ENCODE measurements around the gene CBY3. TPM values are rescaled to one million over a fixed set of nuclear protein-coding genes. Genes with fewer than 3 reads are reported as not detected.

The CBY3 gene
- polyA plus RNA-seq, 2 of the 4 experiments (the other 2 are of a cell fraction) = not detected

DNA sequence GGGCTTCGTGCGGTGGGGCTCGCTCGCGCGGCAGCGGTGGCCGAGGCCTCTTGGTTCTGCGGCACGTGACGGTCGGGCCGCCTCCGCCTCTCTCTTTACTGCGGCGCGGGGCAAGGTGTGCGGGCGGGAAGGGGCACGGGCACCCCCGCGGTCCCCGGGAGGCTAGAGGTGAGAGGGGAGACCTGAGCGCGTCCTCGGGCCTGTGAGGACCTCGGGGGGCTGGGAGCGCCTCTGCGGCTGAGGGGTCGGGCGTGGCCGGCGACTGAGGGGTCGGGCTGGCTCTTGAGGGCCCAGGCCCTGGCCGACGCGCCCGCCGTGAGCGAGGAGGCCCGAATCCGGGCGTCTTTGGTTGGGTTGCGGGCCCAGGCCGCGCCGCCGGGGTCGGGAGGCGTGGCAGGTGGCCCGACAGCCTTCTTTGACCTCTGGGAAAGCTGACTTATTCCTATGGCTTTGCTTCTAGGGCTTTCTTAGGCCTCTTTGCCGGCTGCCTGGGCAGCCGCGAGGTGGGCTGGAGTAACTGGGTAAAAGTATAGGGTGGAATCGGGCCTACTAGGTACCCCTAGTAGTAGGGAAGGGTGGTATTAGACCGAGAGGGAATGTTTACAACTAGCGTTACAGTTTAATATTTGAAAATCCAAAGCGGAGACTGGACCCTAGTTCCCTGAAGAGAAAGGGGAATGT is 18.2 kb upstream of the CBY3 start, which contains the start of gene CANX:
Gene CANX, plus strand, starts transcription at position 33 of the 681 bp plus-strand sequence. CDS start 6,715 bp downstream, outside the sequence.
- ChIA-PET CTCF (no interaction called here), POLR2A (no interaction called here)
- ATAC-seq (peak; percentile 24 to 45), DNase-seq (ENCODE audit: low read depth in 1 of 2, low spot score in 1 of 2) (peak in 1 of 2 experiments; percentile 44), FAIRE-seq (no peak)
- Histone ChIP-seq H3K9me3 (no peaks in the 10 kb centered on the region), H3K27ac (peak within 1 kb of the TSS; percentile 98), H3K4me3 (peak within 1 kb of the TSS; percentile 97), H3K4me1 (peaks cover 12% of the 10 kb centered on the region; the same call in 1 of the 3 replicates), H3K4me2 (peak within 1 kb of the TSS; percentile 88)
- WGBS (ENCODE audit: missing lambda C conversion rate) = under 1% methylated on average over 8 of the region's 58 CpGs
- TF ChIP-seq NR3C1 (IDR thresholded peaks at IDR 0.05) (no peak), CBX2 (IDR thresholded peaks at IDR 0.05; ENCODE audit: borderline replicate concordance, low read depth) (no peak), JUN (IDR thresholded peaks at IDR 0.05) (peak; percentile 68 to 92), SMC3 (IDR thresholded peaks at IDR 0.05) (no peak), HEYL (CRISPR knock-in tag; IDR thresholded peaks at IDR 0.05) (no peak), NPAS2 (CRISPR knock-in tag; IDR thresholded peaks at IDR 0.05; ENCODE audit: borderline replicate concordance) (no peak), RARB (CRISPR knock-in tag; IDR thresholded peaks at IDR 0.05) (0 out of 2 replicates have a peak, but pooled peaks have one; percentile 32), CHD2 (IDR thresholded peaks at IDR 0.05; ENCODE audit: low read length, partially characterized antibody) (no peak), HOXA7 (CRISPR knock-in tag; IDR thresholded peaks at IDR 0.05) (peak; percentile 36; the same call in 1 of the 2 replicates), BCL3 (IDR thresholded peaks at IDR 0.05) (peak; percentile 57; the same call in 1 of the 3 replicates), NFE2L2 (conservative IDR thresholded peaks at IDR 0.05; ENCODE audit: low read length) (no peak), PHF8 (IDR thresholded peaks at IDR 0.05; ENCODE audit: borderline replicate concordance, low read depth) (peak; percentile 97), ESRRA (IDR thresholded peaks at IDR 0.05; ENCODE audit: borderline replicate concordance, low read length) (no peak), TP53 (CRISPR knock-in tag; IDR thresholded peaks at IDR 0.05) (peak; percentile 67; the same call in 1 of the 2 replicates), RNF2 (IDR thresholded peaks at IDR 0.05; ENCODE audit: borderline replicate concordance, low read depth) (no peak), SREBF2 (IDR thresholded peaks at IDR 0.05) (no peak), HOXB13 (CRISPR knock-in tag; IDR thresholded peaks at IDR 0.05; ENCODE audit: low read depth) (no peak), GATA3 (IDR thresholded peaks at IDR 0.05; ENCODE audit: borderline replicate concordance) (peak; percentile 40; the same call in 1 of the 2 replicates), FOSL2 (IDR thresholded peaks at IDR 0.05) (no peak), FOSL2 (CRISPR knock-in tag; IDR thresholded peaks at IDR 0.05) (no peak), FOXS1 (CRISPR knock-in tag; IDR thresholded peaks at IDR 0.05) (no peak), CHD4 (IDR thresholded peaks at IDR 0.05; ENCODE audit: borderline replicate concordance) (no peak), ZNF302 (CRISPR knock-in tag; IDR thresholded peaks at IDR 0.05) (no peak), CEBPB (IDR thresholded peaks at IDR 0.05) (no peak), FOSB (CRISPR knock-in tag; IDR thresholded peaks at IDR 0.05) (peak; percentile 40; the same call in 1 of the 2 replicates), MAFK (IDR thresholded peaks at IDR 0.05; ENCODE audit: partially characterized antibody) (no peak), RCOR1 (IDR thresholded peaks at IDR 0.05; ENCODE audit: low read depth, low read length) (no peak), RFX5 (IDR thresholded peaks at IDR 0.05) (no peak), POLR2A (IDR thresholded peaks at IDR 0.05; ENCODE audit: low read length) (peak; percentile 90), ZC3H11A (IDR thresholded peaks at IDR 0.05) (no peak), TFCP2L1 (CRISPR knock-in tag; IDR thresholded peaks at IDR 0.05) (0 out of 2 replicates have a peak, but pooled peaks have one; percentile 16), EP300 (IDR thresholded peaks at IDR 0.05) (no peak), ZFP36 (IDR thresholded peaks at IDR 0.05; ENCODE audit: borderline replicate concordance, partially characterized antibody) (no peak), EHMT2 (IDR thresholded peaks at IDR 0.05; ENCODE audit: low read depth) (no peak), POLR2AphosphoS2 (conservative IDR thresholded peaks at IDR 0.05; ENCODE audit: low read length) (no peak), ZSCAN20 (CRISPR knock-in tag; IDR thresholded peaks at IDR 0.05) (no peak), E2F6 (IDR thresholded peaks at IDR 0.05; ENCODE audit: borderline replicate concordance, low read depth) (peak; percentile 86)
- TF ChIP-seq, protein P1, sequence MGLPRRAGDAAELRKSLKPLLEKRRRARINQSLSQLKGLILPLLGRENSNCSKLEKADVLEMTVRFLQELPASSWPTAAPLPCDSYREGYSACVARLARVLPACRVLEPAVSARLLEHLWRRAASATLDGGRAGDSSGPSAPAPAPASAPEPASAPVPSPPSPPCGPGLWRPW (IDR thresholded peaks at IDR 0.05) = no peak
- TF ChIP-seq, protein P2, sequence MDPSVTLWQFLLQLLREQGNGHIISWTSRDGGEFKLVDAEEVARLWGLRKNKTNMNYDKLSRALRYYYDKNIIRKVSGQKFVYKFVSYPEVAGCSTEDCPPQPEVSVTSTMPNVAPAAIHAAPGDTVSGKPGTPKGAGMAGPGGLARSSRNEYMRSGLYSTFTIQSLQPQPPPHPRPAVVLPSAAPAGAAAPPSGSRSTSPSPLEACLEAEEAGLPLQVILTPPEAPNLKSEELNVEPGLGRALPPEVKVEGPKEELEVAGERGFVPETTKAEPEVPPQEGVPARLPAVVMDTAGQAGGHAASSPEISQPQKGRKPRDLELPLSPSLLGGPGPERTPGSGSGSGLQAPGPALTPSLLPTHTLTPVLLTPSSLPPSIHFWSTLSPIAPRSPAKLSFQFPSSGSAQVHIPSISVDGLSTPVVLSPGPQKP (IDR thresholded peaks at IDR 0.05; ENCODE audit: low read depth, low read length) = no peak
- TF ChIP-seq, protein P3, sequence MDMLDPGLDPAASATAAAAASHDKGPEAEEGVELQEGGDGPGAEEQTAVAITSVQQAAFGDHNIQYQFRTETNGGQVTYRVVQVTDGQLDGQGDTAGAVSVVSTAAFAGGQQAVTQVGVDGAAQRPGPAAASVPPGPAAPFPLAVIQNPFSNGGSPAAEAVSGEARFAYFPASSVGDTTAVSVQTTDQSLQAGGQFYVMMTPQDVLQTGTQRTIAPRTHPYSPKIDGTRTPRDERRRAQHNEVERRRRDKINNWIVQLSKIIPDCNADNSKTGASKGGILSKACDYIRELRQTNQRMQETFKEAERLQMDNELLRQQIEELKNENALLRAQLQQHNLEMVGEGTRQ (IDR thresholded peaks at IDR 0.05) = peak; percentile 91
